ENCODE measurements around the gene BSN. TPM values are rescaled to one million over a fixed set of nuclear protein-coding genes. Genes with fewer than 3 reads are reported as not detected.
A peak's percentile ranks its signal among the peaks of the same experiment; 100 is the strongest.

The BSN gene
- total and polyA plus RNA-seq, 2 of the 4 experiments (the other 2 are of a cell fraction): under 0.01 to 0.03 TPM

DNA sequence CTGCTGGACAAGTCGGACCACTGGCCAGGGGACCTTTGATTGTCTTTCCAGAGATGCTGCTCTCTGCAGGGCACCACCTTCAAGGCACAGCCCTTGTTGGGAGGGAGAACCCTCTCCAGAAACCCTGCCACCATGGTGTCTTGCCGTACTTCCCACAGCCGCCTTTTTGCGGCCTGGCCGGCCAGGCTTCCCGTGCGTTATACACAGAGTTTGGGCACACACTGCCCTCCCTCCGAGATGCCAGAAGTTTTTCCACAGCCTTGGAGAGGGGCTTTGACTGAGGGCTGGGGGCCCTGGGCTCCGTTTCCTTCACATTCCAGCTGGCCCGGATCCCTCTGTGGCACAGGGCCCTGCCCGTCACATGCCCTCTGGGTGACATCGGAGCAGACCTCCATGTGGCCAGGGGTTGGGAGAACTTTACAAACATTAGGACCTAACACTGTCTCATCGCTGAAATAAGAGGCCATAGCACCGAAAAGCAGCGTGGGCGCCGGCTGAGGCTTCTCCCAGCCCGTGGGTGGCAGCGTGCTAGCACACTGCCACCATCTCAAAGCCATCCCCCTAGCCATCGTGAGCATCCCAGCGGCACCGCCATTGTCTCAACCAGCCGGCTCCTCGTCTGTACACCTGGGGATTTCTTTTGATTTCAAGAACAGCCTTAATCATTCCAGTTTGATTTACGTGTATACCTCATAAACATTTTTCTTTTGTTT, 113.6 kb downstream of the BSN start:
- Histone ChIP-seq H2BK20ac (ENCODE audit: low read depth, low read length) (no peak overlapping the region), H3K4me3 (ENCODE audit: insufficient read depth, low read depth, low read length) (no peak overlapping the region), H3K4ac (ENCODE audit: low read depth, low read length) (no peak overlapping the region), H3K56ac (ENCODE audit: extremely low read depth, insufficient read depth, low read length) (no peak overlapping the region), H3K9me1 (ENCODE audit: insufficient read depth, low read length) (no peaks in the 10 kb centered on the region), H2AK5ac (ENCODE audit: low read depth, low read length) (no peak overlapping the region), H3K23ac (ENCODE audit: low read depth, low read length) (no peak overlapping the region), H2AFZ (replicated peaks; ENCODE audit: low read length, poor library complexity) (peak overlapping the region; percentile 38), H3K14ac (replicated peaks; ENCODE audit: low read depth, low read length) (no peak overlapping the region), H3K9me3 (ENCODE audit: control insufficient read depth, insufficient read depth, low read length) (no peaks in the 10 kb centered on the region), H2BK15ac (ENCODE audit: low read depth, low read length) (no peak overlapping the region), H3K9ac (ENCODE audit: low read depth, low read length) (no peak overlapping the region), H2BK5ac (ENCODE audit: low read depth, low read length, poor library complexity, severe bottlenecking) (no peak overlapping the region), H4K91ac (ENCODE audit: insufficient read depth, low read depth, low read length) (no peak overlapping the region), H3K27ac (ENCODE audit: insufficient read depth, low read length) (no peak overlapping the region), H3K27me3 (ENCODE audit: control insufficient read depth, insufficient read depth, low read length) (peaks cover 9% of the 10 kb centered on the region; the same call in 1 of the 2 replicates), H2BK120ac (ENCODE audit: low read depth, low read length) (no peak overlapping the region), H3K36me3 (ENCODE audit: control insufficient read depth, insufficient read depth, low read length) (no peaks in the 10 kb centered on the region), H3K79me1 (ENCODE audit: low read depth in 1 of 2, low read length in 2 of 2) (no peaks in the 10 kb centered on the region; a peak in 2 of 4 replicates), H3K18ac (ENCODE audit: low read depth, low read length) (no peak overlapping the region), H4K5ac (ENCODE audit: low read depth, low read length) (no peak overlapping the region), H4K20me1 (ENCODE audit: insufficient read depth, low read length) (peaks cover 3% of the 10 kb centered on the region; the same call in 1 of the 2 replicates), H2AK9ac (replicated peaks; ENCODE audit: low read depth, low read length, poor library complexity) (no peak overlapping the region), H4K8ac (ENCODE audit: low read depth in 2 of 2, low read length in 2 of 2) (no peak overlapping the region), H3K4me1 (ENCODE audit: control insufficient read depth, insufficient read depth, low read length) (peaks cover 2% of the 10 kb centered on the region; the same call in 1 of the 2 replicates), H3K4me2 (ENCODE audit: low read depth, low read length) (no peak overlapping the region; the same call in 1 of the 2 replicates)
- no TSS peak for BruUV-seq (replicated peaks)
- intact Hi-C loops (cut with micrococcal nuclease) (no loop called here), dilution Hi-C loops (cut with HindIII; ENCODE audit: low sequenced_read_pairs, unreplicated experiment) (no loop called here), in situ Hi-C loops (cut with MboI; ENCODE audit: low sequenced_read_pairs) (no loop called here)
- DNase-seq (no peak), ATAC-seq (ENCODE audit: low read depth) (no peak)
- WGBS, 2 experiments (ENCODE audit: extremely low coverage in 2 of 2, insufficient read length in 1 of 2): 58% methylated on average over 7 of the region's 25 CpGs; no CpG with 5 or more reads in 1 of the 2 experiments
- TF ChIP-seq RCOR1 (IDR thresholded peaks at IDR 0.05; ENCODE audit: insufficient replicate concordance, low read length) (no peak), NFE2L2 (IDR thresholded peaks at IDR 0.05; ENCODE audit: low read depth, low read length) (no peak), FOS (IDR thresholded peaks at IDR 0.05; ENCODE audit: low read depth, low read length) (no peak), MXI1 (IDR thresholded peaks at IDR 0.05; ENCODE audit: borderline replicate concordance, low read depth, low read length) (no peak), SMC3 (IDR thresholded peaks at IDR 0.05; ENCODE audit: low read depth, low read length) (no peak), CTCF (conservative IDR thresholded peaks at IDR 0.05; ENCODE audit: low read depth, low read length) (no peak), USF2 (IDR thresholded peaks at IDR 0.05; ENCODE audit: low read depth, low read length) (no peak)
- POLR2A ChIA-PET (ENCODE audit: unreplicated experiment): no interaction called here
- CTCF ChIA-PET: interaction anchor here (1.8 kb wide), 1 partner anchor 128 kb away, joined by 10 read pairs; no protein-coding TSS in a partner anchor

All from IMR-90 (cell line).